NCI-H187 (cell line): ENCODE results near the gene GTSF1L.
"Not testable (repeated sequence)": the region's sequence is repeated elsewhere in the genome, so short reads cannot be mapped to it uniquely, and the experiment has no call there.

ENCODE experiments used
- DNase-seq, 2 experiments: peaks; one replicate each; lab custom pipeline; 2025; lab: John Stamatoyannopoulos, UW

GTSF1L gene

DNA sequence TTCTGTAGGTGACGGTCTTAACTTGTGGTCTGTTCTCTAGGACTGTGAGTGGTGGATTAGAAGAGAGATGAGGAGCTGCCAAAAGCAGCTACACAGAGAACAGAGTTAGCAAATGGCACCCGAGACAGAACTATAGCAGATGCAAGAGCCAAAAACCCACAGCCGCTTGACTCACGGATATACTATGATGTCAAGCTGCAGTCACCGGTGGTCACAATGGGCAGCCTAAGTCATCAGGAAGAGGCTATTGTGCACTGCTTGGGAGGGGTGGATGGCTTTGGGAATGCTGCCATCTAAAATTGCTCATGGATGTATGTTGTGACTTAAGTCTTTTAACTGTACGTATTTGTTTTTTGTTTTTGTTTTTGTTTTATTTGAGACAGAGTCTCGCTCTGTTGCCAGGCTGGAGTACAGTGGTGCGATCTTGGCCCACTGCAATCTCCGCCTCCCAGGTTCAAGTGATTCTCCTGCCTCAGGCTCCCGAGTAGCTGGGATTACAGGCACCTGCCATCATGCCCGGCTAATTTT is at the start of gene GTSF1L:
TSS of gene GTSF1L (minus strand) at position 192 of the 528 bp plus-strand sequence. CDS start 308 bp downstream, outside the sequence.
- no peak for DNase-seq

DNA sequence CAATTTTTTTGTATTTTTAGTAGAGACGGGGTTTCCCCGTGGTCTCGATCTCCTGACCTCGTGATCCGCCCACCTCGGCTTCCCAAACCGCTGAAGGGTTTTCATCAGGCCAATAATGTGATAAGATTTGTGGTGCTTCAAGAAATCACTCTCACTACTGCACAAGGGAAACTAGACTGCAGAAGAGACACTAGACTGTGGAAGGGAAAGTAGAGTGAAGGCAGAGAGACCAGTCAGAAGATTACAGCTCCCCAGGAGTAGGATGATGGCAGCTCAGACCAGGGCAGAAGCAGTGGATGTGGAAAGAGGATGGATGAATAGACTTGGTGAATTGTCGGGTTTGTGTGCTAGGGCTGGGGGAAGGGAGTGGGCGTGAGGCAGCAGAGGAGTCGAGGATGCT is 48.0 kb upstream of the GTSF1L start:
- no peak for DNase-seq

DNA sequence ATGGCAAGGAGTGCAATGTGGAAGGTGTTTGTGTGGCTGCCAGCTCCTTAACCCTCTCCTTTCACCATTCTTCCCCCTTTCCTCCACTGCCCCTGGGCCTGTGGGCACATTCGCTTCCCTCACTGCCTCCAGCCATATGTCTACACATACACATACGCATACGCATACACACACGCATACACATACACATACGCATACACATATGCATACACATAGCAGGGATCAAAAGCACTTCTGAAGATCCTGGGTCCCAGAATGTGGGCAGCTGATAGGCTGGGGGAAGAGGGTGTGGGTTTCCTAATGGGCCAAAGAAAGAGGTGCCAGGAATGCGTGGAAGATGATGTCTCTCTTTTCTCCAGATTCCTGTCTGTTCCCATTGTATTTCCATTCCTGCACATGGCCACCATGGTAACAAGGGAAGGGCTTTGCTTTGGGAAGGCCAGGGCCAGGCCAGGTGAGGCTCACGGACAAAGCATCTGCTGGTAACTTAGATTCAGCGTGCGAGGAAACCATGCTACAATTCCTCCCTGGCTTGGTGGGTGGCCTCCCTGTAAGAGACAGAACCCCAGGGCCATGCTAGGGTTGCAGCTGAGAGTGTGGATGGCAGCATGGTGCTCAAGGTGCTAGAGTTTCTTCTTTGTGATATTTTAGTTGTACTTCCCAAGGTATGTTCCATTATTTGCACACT is 44.8 kb upstream of the GTSF1L start:
- no peak for DNase-seq

DNA sequence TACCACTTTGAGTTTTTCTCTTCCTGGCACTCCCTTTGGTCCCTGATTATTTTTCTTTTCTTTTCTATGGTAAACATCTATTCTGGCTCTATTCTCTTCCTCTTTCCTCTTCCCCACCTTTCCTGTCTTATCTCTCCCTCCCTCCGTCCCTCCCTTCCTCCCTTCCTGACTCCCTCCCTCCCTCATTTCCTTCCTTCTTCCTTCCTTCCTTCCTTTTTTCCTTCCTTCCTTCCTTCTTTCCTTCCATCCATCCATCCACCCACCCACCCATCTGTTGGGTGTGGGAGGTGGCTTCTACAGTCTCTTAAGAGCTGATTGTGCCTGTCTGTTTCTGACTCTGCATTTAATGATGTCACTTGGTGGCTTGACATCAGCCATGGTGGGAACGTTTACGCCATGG is 43.5 kb upstream of the GTSF1L start:
- no peak for DNase-seq

DNA sequence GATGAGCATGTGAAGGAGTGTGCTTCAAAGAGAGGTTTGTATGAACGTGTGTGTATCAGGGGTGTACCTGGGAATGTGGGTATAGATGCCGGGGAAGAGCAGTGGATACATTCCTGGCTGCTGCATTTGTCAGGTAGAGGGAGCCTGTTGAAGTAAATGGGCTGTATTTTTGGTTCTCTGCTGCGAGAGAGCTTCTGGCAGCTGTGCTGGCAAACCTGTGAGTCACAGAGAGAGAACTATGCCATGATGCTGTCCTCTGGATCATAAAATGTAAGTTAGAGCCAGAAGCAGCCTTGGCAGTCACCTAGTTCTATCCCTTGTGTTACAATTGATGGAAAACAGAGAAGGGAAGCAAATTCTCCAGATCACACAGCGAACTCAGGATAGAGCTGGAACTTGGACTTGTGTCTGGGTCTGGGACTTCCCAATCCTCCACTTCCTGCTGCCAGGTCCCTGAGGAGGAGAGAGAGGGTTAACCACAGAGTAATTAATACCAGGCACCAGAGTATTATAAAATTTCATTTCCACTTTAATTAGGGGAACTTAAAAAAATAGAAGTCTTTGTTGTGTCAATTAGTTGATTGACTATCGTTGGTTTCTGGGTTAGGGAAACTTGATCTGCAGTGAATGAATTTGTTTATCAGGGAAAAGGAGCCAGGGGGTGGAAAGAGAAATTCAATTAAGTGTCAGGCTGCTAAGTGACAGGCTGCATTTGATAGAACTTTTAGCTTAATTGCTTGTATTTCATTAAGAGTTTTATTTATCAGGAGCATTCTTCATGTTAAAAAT is 41.1 kb upstream of the GTSF1L start:
- no peak for DNase-seq

DNA sequence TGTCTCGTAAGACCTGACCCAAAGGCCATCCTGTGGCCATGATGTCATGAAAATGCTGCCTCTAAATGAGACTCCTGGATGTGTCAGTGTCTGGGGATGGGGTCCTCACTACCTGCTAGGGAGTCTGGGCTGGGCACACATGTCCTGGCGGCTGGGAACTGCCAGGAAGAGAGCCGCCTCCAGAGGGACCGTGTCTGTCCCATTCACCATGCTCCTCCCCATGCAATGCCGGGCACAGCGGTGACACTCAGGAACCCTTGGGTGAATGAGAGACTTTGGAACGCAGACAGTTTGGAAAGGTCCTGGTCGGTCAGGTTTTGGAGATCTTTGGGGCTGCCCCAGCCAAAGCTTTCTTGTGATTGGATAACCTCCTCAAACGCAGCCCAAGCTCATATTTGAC is 40.1 kb upstream of the GTSF1L start:
- no peak for DNase-seq

DNA sequence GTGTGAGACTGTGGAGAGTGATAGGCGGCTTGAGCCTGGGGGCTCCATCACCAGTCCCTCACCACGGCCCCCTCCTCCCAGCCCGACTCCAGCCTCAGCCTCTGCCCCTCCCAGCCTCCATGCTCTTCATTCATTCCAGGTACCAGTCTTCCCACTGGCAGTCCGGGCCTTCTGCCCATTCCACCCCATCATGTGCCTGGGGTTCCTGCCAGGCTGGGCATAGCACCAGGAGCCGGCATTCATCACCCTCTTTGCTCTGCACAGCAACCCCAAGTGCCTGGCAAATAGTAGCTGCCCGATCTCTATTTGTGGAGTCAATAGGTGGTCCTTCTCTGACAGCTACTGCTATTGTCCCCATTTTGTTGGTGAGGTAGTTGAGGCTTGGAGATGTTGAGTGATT is 39.6 kb upstream of the GTSF1L start:
- no peak for DNase-seq

DNA sequence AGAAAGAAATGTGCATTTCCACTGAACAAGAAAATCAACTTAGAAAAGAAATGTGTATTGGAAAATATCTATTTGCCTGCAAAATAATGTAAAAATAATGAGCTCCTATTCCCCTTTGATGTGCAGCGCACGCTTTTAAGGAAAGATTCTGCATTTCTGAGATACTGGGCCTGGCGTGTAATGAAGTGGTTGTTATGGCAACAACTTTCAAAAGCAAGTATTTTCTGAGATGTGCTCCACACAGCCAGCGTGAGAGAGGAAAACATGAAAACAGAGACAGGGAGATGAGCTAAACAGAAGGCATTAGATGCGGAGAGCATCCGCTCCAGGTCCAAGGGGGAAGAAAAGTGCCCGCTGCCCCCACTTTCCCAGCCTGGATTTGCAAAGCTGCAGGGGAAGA is 39.1 kb upstream of the GTSF1L start:
- DNase-seq: no peak

DNA sequence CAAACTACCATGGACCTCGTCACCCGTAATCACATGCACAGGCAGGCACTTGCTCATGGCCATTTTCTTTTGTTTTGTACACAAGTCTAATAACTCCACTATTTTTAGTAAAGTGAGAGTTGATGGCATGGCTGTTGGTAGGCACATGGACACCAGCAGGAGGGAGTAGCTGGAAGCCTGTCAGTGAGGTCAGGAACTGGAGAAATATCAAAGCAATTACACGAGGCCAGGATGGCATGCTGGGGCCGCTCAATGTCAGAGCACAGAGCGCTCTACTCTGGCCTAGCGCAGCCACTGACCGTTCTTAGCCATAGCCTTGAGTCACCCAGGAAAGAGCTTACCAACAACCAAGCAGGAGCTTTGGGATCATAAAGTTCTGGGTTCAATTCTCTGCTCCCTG is 36.1 kb upstream of the GTSF1L start:
- DNase-seq: no peak

DNA sequence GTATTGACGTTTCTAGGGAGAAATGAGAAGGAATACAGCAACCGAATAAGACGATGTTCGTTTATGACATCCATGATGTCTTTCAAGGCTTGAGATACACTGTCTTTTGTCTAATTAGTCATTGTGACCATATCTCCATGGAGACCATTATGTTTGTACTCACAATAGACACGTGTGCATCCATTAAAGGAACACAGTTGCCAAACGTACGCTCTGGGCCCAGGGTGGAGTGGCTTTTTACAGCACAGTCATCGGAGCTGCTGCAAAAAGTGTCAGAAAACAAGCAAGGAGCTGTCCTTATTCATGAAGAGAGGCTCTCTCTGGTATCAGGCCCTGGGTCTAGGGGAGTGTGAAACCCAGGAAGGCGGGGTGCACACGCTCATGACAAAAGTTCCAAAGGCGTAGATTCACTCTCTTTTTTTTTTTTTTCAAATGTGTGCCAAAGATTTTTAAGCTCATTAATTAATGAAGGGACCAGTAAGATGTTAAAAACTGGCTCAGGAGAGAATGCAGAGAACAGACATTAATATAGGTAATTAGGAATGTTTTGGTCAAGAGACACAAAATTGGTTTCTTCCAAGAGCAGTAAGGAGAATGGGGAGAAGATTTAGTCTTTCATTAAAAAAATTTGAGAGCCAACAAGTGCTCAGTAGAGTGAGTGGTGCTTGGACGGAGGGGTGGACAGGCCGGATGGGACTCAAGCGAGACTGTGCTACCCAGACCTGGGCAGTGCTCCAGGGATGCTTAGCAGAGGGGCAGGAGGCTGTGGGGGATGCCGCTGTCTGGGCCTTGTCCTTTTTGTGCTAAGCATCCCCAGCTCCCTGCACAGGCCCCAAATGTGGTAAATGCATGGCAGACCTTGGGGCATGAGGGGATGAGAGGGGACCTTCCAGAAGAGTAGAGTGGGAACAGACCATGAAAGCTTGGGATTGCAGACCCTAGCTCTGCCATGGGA is 34.9 kb upstream of the GTSF1L start:
- DNase-seq: no peak

DNA sequence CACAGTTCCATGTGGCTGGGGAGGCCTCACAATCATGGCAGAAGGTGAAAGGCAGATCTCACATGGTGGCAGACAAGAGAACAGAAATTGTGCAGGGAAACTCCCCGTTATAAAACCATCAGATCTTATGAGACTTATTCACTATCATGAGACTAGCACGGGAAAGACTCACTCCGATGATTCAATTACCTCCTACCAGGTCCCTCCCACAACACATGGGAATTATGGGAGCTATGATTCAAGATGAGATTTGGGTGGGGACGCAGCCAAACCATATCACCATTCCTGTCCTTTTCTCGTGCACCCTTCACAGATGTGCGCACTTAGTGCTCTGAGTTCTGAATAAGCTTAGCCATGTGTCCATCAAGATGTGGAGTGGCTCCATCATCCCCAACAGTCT is 31.1 kb upstream of the GTSF1L start:
- not testable (repeated sequence) for DNase-seq

DNA sequence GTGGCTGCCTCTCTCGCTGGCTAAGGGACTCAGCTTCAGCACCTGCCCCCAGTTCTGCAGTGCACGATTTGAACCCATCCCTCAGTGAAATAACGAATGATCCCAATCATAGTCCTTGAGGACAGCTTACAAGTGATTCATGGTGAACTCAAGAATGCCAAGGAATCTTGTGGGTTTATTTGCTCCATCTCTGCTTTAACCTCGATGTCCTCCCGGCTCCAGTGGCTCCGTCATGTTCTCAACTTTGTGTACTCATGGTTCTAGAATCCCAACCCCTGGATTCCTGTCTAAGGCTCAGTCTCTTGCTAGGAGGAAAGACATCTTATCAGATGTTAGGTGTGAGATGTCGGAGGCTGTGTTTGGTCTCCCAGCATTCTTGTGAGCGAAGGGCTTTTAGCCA is 29.0 kb upstream of the GTSF1L start:
- DNase-seq: no peak

DNA sequence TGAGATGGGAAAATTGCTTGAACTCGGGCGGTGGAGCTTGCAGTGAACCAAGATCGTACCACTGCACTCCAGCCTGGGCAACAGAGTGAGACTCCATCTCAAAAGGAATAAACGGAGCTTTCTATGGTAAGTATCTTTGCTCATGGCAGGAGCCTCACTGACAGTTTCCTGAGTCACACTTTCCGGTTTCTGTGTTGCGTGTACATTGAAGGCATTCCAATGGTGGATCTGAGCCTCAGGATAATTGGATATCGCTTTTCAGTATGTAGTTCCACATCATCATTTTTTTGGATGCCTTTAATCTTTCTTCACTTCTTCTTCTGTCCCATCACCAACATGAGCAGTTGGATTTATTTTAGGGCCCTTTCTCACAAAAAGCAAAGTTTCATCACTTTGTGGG is 28.6 kb upstream of the GTSF1L start:
- DNase-seq: no peak

DNA sequence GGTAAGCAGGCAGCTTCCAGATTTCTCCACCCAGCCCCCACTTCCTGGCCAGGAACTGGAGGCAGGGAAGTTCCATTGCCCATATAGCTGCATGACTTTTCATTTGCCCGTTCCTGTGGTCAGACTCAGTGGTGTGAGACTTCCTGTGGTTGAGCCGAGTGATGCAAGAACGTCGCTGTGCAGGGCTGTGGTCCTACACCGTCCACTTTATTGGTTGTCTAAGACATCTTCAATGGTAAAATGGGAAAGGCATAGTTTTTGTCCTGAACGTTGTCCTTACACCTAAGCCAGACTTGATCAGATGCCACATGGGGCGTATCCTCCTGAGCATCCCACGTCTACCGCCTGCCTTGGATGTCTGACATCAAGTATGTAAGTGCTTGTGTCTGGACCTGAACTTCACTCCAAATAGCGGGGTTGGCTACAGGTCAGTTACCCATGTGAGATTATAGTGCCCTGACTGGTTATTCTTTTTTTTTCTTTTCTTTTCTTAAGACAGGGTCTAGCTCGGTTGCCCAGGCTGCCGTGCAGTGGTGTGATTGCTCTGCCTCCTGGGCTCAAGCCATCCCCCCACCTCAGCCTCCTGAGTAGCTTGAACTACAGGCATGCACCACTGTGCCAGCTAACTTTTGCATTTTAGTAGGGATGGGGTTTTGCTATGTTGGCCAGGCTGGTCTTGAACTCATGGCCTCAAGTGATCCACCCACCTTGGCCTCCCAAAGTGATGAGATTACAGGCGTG is 25.9 kb upstream of the GTSF1L start:
- no peak for DNase-seq

DNA sequence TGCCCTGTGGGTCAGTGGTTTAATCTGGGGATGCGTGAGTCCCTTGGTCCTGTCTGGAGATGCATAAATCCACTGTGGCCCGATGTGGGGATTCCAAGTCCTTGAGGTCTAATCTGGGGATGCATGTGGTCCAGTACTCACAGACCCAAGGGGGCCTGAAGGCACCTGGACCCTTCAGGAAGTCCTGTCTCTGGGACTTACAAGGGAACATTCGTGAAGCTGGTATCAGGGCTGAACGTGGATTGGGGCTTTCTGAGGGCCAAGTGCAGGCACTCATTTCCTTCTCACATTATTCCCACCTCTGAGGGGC is 25.2 kb upstream of the GTSF1L start:
- DNase-seq: no peak

DNA sequence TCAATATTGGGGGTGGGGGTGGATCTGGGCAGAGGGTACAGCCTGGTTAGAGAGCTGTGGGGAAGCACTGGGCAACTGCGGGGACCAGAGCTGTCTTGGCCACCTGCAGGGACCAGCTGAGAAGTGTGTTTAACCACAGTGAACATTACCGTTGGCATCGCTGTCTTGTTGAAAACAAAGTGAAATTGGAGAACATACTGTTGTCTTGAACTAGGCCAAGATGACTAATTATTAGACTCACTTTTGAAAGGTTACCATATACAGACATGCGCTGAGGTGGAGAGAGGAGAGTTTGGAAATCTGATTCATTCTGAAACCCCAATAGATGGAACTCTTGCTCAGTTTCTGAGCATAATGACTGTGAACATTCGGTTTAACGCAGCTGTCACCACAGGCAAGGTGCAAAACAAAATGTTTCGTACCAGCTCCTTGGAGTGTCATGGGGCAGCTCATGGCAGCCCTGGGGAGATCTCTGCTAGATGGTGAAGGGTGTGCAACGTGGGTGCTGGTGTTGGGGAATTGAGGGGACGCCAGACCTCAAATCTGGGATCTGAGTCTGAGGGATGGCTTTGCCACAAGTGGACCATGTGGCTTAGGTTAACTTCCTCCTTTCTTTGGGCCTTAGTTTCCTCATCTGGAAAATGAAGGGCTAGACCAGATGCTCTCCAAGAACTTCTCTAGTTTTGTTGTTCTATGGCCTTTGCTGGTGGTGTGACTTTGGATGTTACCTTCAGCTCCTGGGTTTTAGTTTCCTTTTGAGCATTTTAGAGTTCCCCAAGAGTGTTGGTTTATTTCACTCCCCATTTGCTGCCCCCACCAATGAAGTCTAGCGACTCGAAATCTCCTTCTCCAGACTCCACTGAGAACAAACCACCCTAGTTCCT is 24.6 kb upstream of the GTSF1L start:
- DNase-seq: no peak

DNA sequence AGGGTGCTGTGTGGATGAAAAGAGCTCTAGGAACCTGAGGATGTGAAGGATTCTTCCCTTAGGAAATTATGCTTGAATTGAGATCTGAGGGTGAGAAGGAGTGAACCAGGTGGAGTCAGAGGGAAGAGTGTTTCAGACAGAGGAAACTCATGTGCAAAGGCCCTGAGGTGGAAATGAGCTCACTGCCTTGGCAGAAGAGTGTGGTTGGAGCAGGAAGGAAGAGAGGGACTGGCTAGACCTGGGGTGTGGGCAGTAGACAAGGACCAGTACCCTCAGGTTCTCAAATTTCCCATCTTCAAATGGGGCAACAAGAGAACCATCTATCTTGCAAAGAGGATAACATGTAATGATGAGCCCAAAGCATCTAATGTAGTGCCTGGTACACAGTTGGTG is 24.0 kb upstream of the GTSF1L start:
- no peak for DNase-seq

DNA sequence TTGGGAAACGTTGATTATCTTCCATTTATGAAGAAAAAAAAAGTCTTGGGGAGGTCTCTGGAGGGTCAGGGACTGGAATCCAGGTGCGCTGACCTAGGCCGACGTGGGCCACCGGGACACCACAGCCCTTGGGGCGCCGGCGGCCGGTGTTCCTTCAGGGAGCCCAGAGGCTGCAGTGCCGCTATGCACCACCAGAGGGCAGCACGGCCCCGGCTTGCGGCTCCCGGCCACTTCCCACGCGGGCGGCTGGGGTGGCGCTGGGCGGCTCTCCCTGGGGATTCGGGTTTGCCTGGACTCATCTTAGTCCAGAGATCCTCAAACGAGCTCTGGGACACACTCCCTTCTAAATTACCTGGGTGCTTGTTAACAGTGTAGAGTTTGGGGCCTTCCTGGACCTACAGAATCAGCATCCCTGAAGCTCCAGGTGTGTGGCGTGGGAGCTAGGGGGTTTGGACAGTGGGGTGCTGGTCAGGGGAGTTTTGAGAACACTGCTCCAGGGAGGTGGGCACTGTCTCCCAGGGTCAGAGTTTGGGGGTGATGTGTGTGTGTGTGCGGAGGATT is 23.0 kb upstream of the GTSF1L start:
- peak; percentile 58 to 67 for DNase-seq

DNA sequence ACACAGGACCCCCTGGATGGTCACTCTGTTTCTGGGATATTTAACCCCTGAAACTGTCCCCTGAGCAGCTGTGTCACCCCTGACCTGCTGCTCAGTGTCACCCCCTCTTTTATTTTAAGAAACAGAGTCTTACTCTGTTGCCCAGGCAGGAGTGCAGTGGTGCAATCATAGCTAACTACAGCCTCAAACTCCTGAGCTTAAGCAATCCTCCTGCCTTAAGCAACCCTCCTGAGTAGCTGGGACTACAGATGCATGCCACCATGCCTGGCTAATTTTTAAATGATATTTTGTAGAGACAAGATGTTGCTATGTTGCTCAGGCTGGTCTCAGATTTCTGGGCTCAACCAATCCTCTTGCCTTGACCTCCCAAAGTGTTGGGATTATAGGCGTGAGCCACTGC is 21.5 kb upstream of the GTSF1L start:
- no peak for DNase-seq

DNA sequence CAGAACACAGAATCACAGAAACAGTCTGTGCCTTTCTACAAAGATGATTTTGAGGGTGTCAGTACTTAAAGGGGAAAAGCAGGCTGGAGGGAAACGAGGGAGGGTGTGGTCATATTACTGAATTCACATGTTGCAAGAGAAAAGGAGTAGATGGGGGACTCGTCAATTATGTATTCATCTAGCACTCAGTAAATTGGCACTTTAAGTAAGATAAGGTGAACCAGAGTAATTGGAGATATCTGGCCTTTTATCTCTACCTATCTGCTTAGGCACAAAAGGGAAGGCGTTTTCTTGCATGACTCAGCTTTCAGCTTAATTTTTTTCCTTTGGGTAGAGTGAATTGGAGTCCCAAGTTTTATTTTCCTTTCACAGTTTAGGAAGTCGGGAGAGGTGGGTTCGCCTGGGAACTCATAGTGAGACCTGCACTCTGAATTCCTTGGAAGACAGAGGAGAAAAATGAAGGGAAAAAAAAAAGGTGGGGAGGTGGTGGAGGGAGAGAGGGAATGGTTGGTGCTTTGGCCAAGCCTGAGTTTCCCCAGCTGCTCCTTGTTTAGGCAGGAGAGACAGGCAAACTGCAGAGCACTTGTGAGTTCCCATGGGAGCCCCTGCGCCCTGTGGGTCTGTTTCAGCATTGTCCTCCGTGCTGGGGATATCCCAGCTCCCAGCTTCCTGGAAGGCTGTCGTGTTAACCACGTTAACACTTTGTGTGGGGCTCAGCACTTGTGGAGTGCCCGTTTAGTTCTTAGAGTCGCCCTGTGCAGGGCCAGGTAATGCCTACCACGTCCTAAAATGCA is 19.7 kb upstream of the GTSF1L start:
- peak; percentile 19 to 57 for DNase-seq
